ENCODE data around the gene PLCH1.

Gene PLCH1

GRCh38 chr3:155670335-155670734 lies 74.5 kb downstream of the PLCH1 start (continued):
- TF ChIP-seq ZBTB10 (tag by site-specific recombination; IDR thresholded peaks at IDR 0.05) (no peak), ZNF311 (tag by site-specific recombination; IDR thresholded peaks at IDR 0.05; ENCODE audit: borderline replicate concordance) (no peak), ZNF404 (tag by site-specific recombination; IDR thresholded peaks at IDR 0.05) (no peak), ZNF596 (tag by site-specific recombination; IDR thresholded peaks at IDR 0.05) (no peak)

GRCh38 chr3:155667988-155668387 lies 76.9 kb downstream of the PLCH1 start:
- TF ChIP-seq, protein P1, sequence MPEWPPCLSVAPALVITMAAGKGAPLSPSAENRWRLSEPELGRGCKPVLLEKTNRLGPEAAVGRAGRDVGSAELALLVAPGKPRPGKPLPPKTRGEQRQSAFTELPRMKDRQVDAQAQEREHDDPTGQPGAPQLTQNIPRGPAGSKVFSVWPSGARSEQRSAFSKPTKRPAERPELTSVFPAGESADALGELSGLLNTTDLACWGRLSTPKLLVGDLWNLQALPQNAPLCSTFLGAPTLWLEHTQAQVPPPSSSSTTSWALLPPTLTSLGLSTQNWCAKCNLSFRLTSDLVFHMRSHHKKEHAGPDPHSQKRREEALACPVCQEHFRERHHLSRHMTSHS (tag by site-specific recombination; IDR thresholded peaks at IDR 0.05): no peak
- TF ChIP-seq ZNF155 (tag by site-specific recombination; IDR thresholded peaks at IDR 0.05) (no peak), ZNF280D (tag by site-specific recombination; IDR thresholded peaks at IDR 0.05) (no peak), PRDM2 (tag by site-specific recombination; IDR thresholded peaks at IDR 0.05; ENCODE audit: borderline replicate concordance) (no peak), SCRT2 (tag by site-specific recombination; IDR thresholded peaks at IDR 0.05) (0 out of 2 replicates have a peak, but pooled peaks have one; percentile 26)
- TF ChIP-seq, protein P2, sequence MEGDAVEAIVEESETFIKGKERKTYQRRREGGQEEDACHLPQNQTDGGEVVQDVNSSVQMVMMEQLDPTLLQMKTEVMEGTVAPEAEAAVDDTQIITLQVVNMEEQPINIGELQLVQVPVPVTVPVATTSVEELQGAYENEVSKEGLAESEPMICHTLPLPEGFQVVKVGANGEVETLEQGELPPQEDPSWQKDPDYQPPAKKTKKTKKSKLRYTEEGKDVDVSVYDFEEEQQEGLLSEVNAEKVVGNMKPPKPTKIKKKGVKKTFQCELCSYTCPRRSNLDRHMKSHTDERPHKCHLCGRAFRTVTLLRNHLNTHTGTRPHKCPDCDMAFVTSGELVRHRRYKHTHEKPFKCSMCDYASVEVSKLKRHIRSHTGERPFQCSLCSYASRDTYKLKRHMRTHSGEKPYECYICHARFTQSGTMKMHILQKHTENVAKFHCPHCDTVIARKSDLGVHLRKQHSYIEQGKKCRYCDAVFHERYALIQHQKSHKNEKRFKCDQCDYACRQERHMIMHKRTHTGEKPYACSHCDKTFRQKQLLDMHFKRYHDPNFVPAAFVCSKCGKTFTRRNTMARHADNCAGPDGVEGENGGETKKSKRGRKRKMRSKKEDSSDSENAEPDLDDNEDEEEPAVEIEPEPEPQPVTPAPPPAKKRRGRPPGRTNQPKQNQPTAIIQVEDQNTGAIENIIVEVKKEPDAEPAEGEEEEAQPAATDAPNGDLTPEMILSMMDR (tag by site-specific recombination; IDR thresholded peaks at IDR 0.05): no peak
- Histone ChIP-seq H3K4me3 (ENCODE audit: low read depth, low read length) (no peak overlapping the region), H3K27ac (ENCODE audit: extremely low read depth, low read depth, low read length) (no peak overlapping the region), H3K9me3 (ENCODE audit: control insufficient read depth, insufficient read depth, low read depth, low read length) (no peaks in the 10 kb centered on the region), H3K4me1 (ENCODE audit: control insufficient read depth, insufficient read depth, low read length) (peaks cover 4% of the 10 kb centered on the region; the same call in 1 of the 2 replicates), H3K36me3 (ENCODE audit: control insufficient read depth in 2 of 2, insufficient read depth in 1 of 2, low read length in 2 of 2) (no peaks in the 10 kb centered on the region)
- ChIA-PET POLR2A (no interaction called here), CTCF (no interaction called here)
